ENCODE measurements around the gene CAT.

Gene CAT

GRCh38 chr11:34459507-34460162 lies 20.9 kb downstream of the CAT start:
- DNase-seq (ENCODE audit: low spot score) = no peak

GRCh38 chr11:34460278-34460677 lies 21.5 kb downstream of the CAT start:
- DNase-seq (ENCODE audit: low spot score) = no peak

GRCh38 chr11:34461215-34461614 lies 22.5 kb downstream of the CAT start:
- no peak for DNase-seq (ENCODE audit: low spot score)

GRCh38 chr11:34464591-34465051 lies 25.9 kb downstream of the CAT start:
- no peak for DNase-seq (ENCODE audit: low spot score)

GRCh38 chr11:34466802-34467488 lies 28.2 kb downstream of the CAT start:
- DNase-seq (ENCODE audit: low spot score) = no peak

GRCh38 chr11:34468209-34468841 lies 29.6 kb downstream of the CAT start:
- peak; percentile 66 for DNase-seq (ENCODE audit: low spot score)

- DNase-seq (ENCODE audit: low spot score) = no peak
Measured at GRCh38 chr11:34473603-34474169, 35.0 kb downstream of the CAT start.

GRCh38 chr11:34475656-34476055 lies 36.9 kb downstream of the CAT start:
- DNase-seq (ENCODE audit: low spot score) = no peak

- DNase-seq (ENCODE audit: low spot score) = no peak
Measured at GRCh38 chr11:34476849-34477248, 38.1 kb downstream of the CAT start.

GRCh38 chr11:34478845-34479663 lies 40.3 kb downstream of the CAT start:
- DNase-seq (ENCODE audit: low spot score) = no peak

GRCh38 chr11:34480314-34480713 lies 41.6 kb downstream of the CAT start:
- no peak for DNase-seq (ENCODE audit: low spot score)

GRCh38 chr11:34481307-34481706 lies 42.6 kb downstream of the CAT start:
- no peak for DNase-seq (ENCODE audit: low spot score)

- DNase-seq (ENCODE audit: low spot score) = no peak
Measured at GRCh38 chr11:34483106-34483874, 44.6 kb downstream of the CAT start.

GRCh38 chr11:34487430-34487829 lies 48.7 kb downstream of the CAT start:
- DNase-seq (ENCODE audit: low spot score) = no peak

- DNase-seq (ENCODE audit: low spot score) = no peak
Measured at GRCh38 chr11:34488855-34489557, 50.3 kb downstream of the CAT start.

- DNase-seq (ENCODE audit: low spot score) = no peak
Measured at GRCh38 chr11:34490304-34490703, 51.6 kb downstream of the CAT start.

GRCh38 chr11:34492806-34493414 lies 54.2 kb downstream of the CAT start:
- DNase-seq (ENCODE audit: low spot score) = peak; percentile 77

GRCh38 chr11:34493468-34493867 lies 54.7 kb downstream of the CAT start:
- DNase-seq (ENCODE audit: low spot score) = no peak

- DNase-seq (ENCODE audit: low spot score) = no peak
Measured at GRCh38 chr11:34493926-34494595, 55.3 kb downstream of the CAT start.

Measured in hematopoietic multipotent progenitor cell treated with erythropoietin and hydrocortisone succinate and interleukin-3 and kit ligand, for 17 days (in vitro differentiated cells).